Activated naive CD4-positive, alpha-beta T cell treated with anti-CD3 and anti-CD28 coated beads, Interleukin-2, amount 50 U/mL, for 24 hours (primary cell): Measurements from ENCODE around the gene RNF150.
"Not testable (repeated sequence)": the region's sequence is repeated elsewhere in the genome, so short reads cannot be mapped to it uniquely, and the experiment has no call there.

Source experiments
- H3K27ac Mint-ChIP-seq: one replicate; pipeline ENCODE4 v1.8.0; 2021; ENCODE audit warnings: mild to moderate bottlenecking, mixed read lengths
- H3K27me3 Mint-ChIP-seq: one replicate; pipeline ENCODE4 v1.8.0; 2021; ENCODE audit warnings: mixed read lengths
- H3K36me3 Mint-ChIP-seq: one replicate; pipeline ENCODE4 v1.8.0; 2021; ENCODE audit warnings: mixed read lengths
- H3K4me1 Mint-ChIP-seq: one replicate; pipeline ENCODE4 v1.8.0; 2021; ENCODE audit warnings: mixed read lengths
- H3K4me3 Mint-ChIP-seq: one replicate; pipeline ENCODE4 v1.8.0; 2021; ENCODE audit warnings: mild to moderate bottlenecking, mixed read lengths
- H3K9me3 Mint-ChIP-seq: one replicate; pipeline ENCODE4 v1.8.0; 2021; ENCODE audit warnings: mixed read lengths

Gene RNF150

DNA sequence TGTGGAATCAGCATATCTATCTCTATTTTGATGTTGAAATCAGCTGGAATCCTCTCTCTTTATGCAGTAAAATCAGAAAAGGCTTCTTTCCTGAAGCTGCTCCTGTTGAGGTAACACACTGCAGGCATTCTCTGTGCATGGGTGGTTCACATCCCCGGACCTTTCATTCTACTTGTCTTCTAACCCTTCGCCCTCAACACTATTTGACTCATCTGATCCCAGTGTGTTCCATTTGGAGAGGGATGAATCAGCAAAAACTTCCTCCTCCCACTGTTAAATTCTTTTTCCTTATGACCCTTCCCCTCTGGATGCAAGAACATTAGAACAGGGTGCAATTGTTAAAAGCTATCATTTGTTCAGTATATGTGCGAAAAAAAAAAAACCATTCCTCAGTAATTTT is 67.4 kb downstream of the RNF150 start:
- H3K4me3 Mint-ChIP-seq: no peak overlapping the region
- peaks cover 6% of the 10 kb centered on the region for H3K9me3 Mint-ChIP-seq
- H3K27ac Mint-ChIP-seq: no peak overlapping the region
- H3K36me3 Mint-ChIP-seq: no peaks in the 10 kb centered on the region
- H3K27me3 Mint-ChIP-seq: peaks cover 4% of the 10 kb centered on the region
- no peaks in the 10 kb centered on the region for H3K4me1 Mint-ChIP-seq

DNA sequence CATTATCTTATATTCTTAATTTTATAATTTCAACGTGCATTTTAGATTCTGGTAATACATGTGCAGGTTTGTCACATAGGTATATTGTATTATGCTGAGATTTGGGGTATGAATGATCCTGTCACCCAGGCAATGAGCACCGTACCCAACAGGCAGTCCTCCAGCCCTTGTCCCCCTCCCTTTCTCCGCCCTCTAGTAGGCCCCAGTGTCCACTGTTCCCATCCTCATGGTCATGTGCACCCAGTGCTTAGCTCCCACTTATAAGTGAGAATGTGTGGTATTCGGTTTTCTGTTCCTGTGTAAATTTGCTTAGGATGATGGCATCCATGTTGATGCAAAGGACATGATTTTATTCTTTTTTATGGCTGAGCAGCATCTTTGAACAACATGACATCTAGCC is 70.6 kb downstream of the RNF150 start:
- peaks cover 6% of the 10 kb centered on the region for H3K9me3 Mint-ChIP-seq
- no peak overlapping the region for H3K4me3 Mint-ChIP-seq
- H3K4me1 Mint-ChIP-seq: no peaks in the 10 kb centered on the region
- H3K36me3 Mint-ChIP-seq: no peaks in the 10 kb centered on the region
- H3K27ac Mint-ChIP-seq: no peak overlapping the region
- peaks cover 7% of the 10 kb centered on the region for H3K27me3 Mint-ChIP-seq

DNA sequence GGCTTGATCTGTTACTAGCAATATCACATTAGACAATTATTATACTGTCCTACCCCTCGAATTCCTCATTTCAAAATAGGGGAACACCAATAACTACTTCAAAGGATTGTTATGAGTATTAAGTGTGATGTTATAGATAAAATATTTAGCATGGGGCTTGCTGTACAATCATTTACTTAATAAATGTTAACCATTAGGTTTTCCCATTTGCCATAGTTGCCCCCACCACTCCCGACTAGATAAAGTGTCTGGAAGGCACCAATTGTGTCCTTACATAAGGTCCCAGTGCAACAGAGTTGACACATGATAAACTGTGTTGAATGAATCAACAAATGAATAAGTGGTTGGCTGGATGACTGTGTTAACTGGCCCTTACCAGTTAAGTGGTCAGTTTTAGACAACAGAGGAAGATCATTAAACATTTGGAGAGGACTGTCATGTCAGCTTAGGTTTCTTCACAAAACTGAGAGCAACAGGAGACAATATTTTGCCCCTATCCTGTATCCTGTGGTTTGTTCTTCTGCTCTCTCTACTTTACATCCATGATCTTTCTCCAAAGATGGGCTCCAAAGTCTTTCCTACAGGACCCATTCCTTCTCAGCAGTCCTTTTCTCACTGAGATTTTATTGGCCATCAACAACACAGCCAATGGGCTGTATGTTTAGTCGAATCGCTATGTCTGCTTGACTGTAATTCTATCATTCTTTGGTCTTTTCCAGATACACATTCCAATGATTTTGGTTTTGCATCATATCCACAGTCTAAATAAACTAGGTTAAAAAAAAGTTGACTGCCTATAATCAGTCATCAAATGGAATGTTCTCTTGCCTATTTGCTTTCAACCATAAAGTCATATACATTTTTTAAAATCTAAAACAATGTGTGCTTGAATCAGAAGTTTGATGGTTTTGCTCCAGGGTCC is 74.4 kb downstream of the RNF150 start:
- no peaks in the 10 kb centered on the region for H3K4me1 Mint-ChIP-seq
- H3K9me3 Mint-ChIP-seq: no peaks in the 10 kb centered on the region
- no peaks in the 10 kb centered on the region for H3K36me3 Mint-ChIP-seq
- H3K4me3 Mint-ChIP-seq: no peak overlapping the region
- peaks cover 3% of the 10 kb centered on the region for H3K27me3 Mint-ChIP-seq
- no peak overlapping the region for H3K27ac Mint-ChIP-seq

DNA sequence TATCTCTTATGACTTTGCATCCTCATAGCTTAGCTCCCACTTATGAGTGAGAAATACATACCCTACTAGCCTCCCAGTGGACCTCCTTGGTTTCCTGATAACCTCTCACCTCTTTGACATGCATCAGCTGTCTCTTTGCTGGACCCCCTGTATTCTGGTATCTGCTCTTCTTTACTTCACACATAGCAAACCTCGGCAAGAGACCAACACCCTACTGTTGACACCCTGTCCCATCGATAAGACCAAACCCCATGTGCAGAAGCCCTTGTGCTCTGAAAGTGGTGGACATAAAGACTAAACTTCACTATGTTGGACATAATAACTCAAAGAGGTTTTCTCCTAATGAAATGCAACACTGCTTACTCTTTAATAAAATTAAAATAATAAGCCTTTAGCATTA is 75.7 kb downstream of the RNF150 start:
- Mint-ChIP-seq H3K36me3 (no peaks in the 10 kb centered on the region), H3K27ac (no peak overlapping the region), H3K4me3 (no peak overlapping the region), H3K9me3 (no peaks in the 10 kb centered on the region), H3K4me1 (no peaks in the 10 kb centered on the region), H3K27me3 (peaks cover 3% of the 10 kb centered on the region)

DNA sequence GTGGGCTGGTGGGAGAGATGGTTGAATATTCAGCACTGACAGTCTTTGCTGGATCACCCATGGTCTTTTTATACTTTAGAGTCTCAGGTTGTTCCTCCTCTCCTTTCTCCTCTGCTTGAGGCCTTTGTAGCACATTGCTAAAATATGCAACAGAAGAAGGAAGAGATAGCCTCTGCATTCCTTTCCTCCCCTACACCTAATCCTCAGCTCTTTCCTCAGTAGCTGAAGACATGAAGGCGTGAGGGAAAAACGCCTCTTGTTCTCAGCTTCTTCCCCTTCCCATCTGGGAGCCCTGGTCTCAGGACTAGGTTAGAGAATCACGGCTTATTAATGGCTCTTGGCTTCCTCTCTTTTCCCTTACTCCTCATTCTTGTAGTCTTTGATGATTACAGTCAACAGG is 76.8 kb downstream of the RNF150 start:
- Mint-ChIP-seq H3K4me3 (no peak overlapping the region), H3K4me1 (no peaks in the 10 kb centered on the region), H3K27ac (no peak overlapping the region), H3K9me3 (no peaks in the 10 kb centered on the region), H3K36me3 (no peaks in the 10 kb centered on the region), H3K27me3 (peaks cover 3% of the 10 kb centered on the region)

DNA sequence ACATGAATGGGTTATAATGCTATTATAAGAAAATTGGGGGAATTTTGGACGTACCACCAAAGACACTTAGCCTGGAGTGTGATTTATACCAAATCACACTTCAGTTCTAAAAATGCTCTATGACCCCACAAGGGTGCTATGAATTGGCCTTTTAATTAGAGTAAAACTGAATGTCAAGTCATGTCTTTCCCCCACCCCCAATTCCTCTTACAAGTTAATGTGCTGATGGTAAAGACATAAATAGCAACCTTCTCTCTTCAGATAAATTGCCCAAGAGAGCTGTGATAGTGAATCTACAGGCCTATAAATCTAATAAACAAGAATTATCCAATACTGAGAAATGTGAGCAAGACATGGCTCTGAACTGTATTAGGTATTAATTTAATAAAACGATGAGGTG is 78.8 kb downstream of the RNF150 start:
- H3K36me3 Mint-ChIP-seq: no peaks in the 10 kb centered on the region
- no peaks in the 10 kb centered on the region for H3K9me3 Mint-ChIP-seq
- no peaks in the 10 kb centered on the region for H3K27me3 Mint-ChIP-seq
- no peaks in the 10 kb centered on the region for H3K4me1 Mint-ChIP-seq
- H3K4me3 Mint-ChIP-seq: no peak overlapping the region
- H3K27ac Mint-ChIP-seq: no peak overlapping the region

DNA sequence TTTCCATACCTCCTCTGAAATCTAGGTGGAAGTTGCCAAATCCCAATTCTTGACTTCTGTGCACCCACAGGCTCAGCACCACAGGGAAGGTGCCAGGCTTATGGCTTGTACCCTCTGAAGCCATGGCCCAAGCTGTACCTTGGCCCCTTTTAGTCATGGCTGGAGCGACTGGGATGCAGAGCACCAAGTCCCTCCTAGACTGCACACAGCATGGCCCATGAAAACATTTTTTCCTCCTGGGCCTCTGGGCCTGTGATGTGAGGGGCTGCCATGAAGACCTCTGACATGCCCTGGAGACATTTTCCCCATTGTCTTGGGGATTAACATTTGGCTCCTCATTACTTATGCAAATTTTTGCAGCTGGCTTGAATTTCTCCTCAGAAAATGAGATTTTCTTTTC is 82.3 kb downstream of the RNF150 start:
- H3K9me3 Mint-ChIP-seq, H3K4me1 Mint-ChIP-seq, H3K36me3 Mint-ChIP-seq, H3K4me3 Mint-ChIP-seq, H3K27me3 Mint-ChIP-seq, H3K27ac Mint-ChIP-seq: not testable (repeated sequence)

DNA sequence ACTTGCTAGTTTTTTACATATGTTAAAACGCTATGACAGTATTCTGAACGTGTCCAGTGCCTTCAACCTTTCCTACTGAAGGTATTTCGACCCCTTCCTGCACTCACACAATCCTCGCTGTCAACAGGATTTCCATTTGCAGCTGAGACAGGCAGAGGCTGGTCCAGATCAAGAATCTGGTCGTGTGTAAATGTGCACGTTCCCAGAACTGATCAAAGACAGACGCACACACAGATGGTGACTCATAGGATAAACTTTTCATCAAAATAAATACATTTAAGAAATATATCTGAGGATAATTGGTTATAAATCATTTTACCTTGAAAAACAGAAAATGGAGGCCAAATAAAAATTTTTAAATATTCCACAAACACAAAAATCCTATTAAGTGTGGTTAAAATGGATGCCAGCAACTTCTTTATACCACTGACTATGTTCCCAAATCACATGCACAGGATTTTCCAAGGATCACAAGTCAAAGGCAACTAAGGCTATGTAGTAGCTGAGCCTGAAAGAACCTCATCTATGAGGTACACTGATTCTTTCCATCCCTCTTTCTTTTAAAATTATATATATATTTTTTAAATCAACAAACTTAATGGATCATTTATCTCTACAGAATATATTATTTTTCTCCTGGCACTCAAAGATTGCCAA is 85.9 kb downstream of the RNF150 start:
- no peaks in the 10 kb centered on the region for H3K4me1 Mint-ChIP-seq
- H3K27me3 Mint-ChIP-seq: no peaks in the 10 kb centered on the region
- no peak overlapping the region for H3K27ac Mint-ChIP-seq
- no peaks in the 10 kb centered on the region for H3K36me3 Mint-ChIP-seq
- H3K4me3 Mint-ChIP-seq: no peak overlapping the region
- peaks cover 5% of the 10 kb centered on the region for H3K9me3 Mint-ChIP-seq

DNA sequence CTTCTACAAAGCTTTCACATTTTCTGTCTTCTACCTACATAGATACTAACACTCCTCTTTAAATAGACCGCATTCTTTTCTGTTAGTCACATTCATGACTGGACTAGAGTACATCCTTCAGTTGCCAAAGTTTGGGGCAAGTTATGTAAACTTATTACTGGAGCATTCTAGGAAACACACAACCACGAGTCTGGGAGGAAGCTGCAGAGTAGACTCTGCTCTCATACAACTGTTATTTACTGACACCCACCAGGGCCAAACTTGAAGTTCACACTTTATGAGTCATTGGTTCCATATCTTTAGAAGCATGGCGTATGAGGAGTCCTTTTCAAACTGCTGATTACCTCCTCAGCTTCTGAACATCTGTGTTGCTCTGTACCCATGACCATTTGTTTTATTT is 87.0 kb downstream of the RNF150 start:
- Mint-ChIP-seq H3K27me3 (no peaks in the 10 kb centered on the region), H3K4me3 (no peak overlapping the region), H3K36me3 (no peaks in the 10 kb centered on the region), H3K4me1 (no peaks in the 10 kb centered on the region), H3K27ac (no peak overlapping the region), H3K9me3 (peaks cover 5% of the 10 kb centered on the region)

DNA sequence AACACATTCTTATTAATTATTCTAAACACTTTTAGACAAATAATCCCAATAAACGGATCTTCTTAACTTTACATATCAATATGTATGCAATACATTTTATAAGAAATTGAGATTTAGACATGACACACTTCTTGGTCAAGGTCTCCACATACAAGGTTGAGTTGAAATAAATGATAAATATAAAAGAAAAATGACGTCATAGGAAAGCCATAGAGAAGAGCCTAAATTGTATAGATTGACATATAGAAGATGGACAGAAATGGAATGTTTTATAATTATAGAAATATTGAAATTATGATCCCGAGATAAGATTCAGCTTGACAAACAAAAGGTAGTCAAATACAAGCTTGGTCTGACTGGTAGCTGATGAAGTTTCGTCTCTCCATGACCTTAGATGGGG is 87.4 kb downstream of the RNF150 start:
- no peaks in the 10 kb centered on the region for H3K4me1 Mint-ChIP-seq
- H3K27ac Mint-ChIP-seq: no peak overlapping the region
- H3K4me3 Mint-ChIP-seq: no peak overlapping the region
- H3K36me3 Mint-ChIP-seq: no peaks in the 10 kb centered on the region
- peaks cover 5% of the 10 kb centered on the region for H3K9me3 Mint-ChIP-seq
- no peaks in the 10 kb centered on the region for H3K27me3 Mint-ChIP-seq

DNA sequence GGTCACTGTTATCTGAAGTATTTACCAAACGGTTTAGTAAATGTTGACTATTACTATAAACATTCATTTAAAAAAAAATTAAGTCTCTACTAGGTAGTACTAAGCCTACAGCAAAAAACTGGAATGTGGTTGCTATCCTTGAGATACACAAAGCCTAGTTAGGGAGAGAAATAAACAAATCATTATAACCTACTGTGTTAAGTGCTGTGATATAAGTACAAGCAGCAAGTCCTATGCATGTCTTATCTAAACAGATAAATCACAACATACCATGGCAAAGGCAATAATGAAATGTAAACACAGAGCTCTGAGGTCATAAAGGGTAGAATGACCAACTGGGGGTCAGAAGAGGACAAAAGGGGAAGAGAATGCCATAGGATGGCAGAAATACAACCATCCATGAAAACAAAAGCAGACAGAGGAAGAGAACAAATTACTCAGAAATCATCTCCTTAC is 92.2 kb downstream of the RNF150 start:
- H3K36me3 Mint-ChIP-seq: no peaks in the 10 kb centered on the region
- no peaks in the 10 kb centered on the region for H3K9me3 Mint-ChIP-seq
- no peaks in the 10 kb centered on the region for H3K27me3 Mint-ChIP-seq
- no peak overlapping the region for H3K27ac Mint-ChIP-seq
- no peak overlapping the region for H3K4me3 Mint-ChIP-seq
- H3K4me1 Mint-ChIP-seq: no peaks in the 10 kb centered on the region

DNA sequence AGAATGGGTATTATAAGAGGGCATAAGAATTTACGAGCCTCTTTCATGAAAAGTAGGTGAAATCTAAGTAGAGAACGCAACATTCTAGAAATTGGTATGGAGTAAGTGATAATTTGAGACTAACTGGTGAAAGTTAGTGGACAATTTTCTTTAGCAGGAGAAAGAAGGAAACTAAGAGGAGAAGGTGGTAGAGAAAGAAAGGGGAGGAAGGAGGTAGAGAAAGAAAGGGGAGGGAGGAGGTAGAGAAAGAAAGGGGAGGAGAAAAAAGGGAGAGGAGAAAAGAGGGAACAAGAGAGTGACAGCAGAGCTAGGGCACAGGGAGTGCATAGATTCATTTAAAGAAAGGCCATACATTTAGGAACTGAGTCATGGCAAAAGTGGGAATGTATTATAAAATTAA is 94.1 kb downstream of the RNF150 start:
- Mint-ChIP-seq H3K4me1 (no peaks in the 10 kb centered on the region), H3K36me3 (no peaks in the 10 kb centered on the region), H3K27ac (no peak overlapping the region), H3K27me3 (no peaks in the 10 kb centered on the region), H3K9me3 (no peaks in the 10 kb centered on the region), H3K4me3 (no peak overlapping the region)

DNA sequence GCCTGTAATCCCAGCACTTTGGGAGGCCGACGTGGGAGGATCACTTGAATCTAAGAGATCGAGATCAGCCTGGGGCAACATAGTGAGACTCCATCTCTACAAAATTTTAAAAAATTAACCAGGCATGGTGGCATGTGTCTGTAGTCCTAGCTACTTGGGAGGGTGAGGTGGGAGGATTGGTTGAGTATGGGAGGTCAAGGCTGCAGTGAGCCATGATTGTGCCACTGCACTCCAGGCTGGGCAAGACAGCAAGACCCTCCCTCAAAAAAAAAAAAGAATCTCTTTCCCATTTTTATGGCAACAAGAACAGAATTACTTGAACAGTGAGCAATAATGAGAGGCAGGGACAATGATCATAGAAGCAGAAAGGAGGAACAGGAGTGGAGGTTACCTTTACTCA is 94.8 kb downstream of the RNF150 start:
- no peak overlapping the region for H3K4me3 Mint-ChIP-seq
- no peak overlapping the region for H3K27ac Mint-ChIP-seq
- no peaks in the 10 kb centered on the region for H3K27me3 Mint-ChIP-seq
- H3K9me3 Mint-ChIP-seq: peaks cover 4% of the 10 kb centered on the region
- H3K36me3 Mint-ChIP-seq: no peaks in the 10 kb centered on the region
- no peaks in the 10 kb centered on the region for H3K4me1 Mint-ChIP-seq

DNA sequence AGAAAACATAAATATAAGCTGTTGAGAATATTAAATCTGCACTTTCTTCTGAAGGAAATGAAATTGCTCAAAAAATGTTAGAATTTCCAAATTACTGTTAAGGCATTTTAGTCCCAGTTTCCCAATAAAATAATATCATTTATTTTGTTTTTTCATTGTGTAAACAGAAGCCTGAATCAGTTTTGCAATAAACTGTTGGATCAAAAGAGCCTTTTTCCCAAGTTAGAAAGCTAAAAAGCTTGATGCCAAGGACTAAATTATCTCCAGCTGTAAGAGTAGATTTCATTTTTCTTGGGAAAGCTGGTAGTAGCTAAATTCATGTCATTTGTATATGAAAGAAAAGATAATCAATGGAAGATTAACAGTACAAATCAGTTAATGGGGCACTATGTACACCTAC is 95.8 kb downstream of the RNF150 start:
- no peaks in the 10 kb centered on the region for H3K4me1 Mint-ChIP-seq
- H3K4me3 Mint-ChIP-seq: no peak overlapping the region
- peaks cover 8% of the 10 kb centered on the region for H3K9me3 Mint-ChIP-seq
- no peaks in the 10 kb centered on the region for H3K27me3 Mint-ChIP-seq
- H3K27ac Mint-ChIP-seq: no peak overlapping the region
- no peaks in the 10 kb centered on the region for H3K36me3 Mint-ChIP-seq

DNA sequence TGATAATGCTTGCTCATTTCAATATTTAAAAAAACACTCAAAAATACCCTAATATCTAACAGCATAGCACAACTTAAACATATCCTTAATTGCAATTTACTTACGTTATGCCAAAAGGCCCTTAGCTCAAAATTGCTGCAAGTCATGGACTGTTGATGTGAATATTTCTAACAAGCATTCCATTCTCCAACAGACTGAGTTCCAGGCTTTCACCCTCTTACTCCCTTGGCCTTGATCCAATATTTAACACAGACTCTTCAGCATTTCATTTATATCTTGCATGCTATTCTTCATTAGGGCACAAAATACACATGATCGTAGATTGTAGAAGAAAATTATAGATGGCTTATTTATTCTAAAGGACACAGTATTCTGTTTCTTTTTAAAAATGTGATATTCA is 96.5 kb downstream of the RNF150 start:
- Mint-ChIP-seq H3K27ac (no peak overlapping the region), H3K9me3 (peaks cover 8% of the 10 kb centered on the region), H3K27me3 (no peaks in the 10 kb centered on the region), H3K36me3 (no peaks in the 10 kb centered on the region), H3K4me3 (no peak overlapping the region), H3K4me1 (no peaks in the 10 kb centered on the region)

DNA sequence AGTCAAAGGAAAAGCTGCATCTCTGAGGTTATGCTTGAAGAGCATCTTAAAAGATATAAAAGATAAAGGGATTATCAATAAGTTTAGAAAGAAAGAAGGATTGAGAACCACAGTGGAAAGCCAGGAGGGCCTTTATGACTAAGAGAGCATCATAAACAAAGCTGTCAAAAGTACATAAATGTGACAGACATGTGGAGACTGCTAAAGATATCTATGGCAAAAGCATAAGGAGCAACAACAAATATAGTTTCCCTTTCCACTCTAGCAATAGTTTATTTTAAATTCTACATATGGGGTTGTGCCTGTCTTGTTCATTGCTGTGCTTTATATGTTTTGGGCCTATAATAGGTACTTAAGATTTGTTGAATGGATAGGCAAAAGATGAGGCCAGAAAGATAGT is 97.3 kb downstream of the RNF150 start:
- no peak overlapping the region for H3K27ac Mint-ChIP-seq
- H3K27me3 Mint-ChIP-seq: no peaks in the 10 kb centered on the region
- H3K9me3 Mint-ChIP-seq: peaks cover 8% of the 10 kb centered on the region
- no peaks in the 10 kb centered on the region for H3K36me3 Mint-ChIP-seq
- no peak overlapping the region for H3K4me3 Mint-ChIP-seq
- no peaks in the 10 kb centered on the region for H3K4me1 Mint-ChIP-seq
